H9 (cell line): ENCODE measurements around the gene USB1. TPM values are rescaled to one million over a fixed set of nuclear protein-coding genes. Genes with fewer than 3 reads are reported as not detected.
A peak's percentile ranks its signal among the peaks of the same experiment; 100 is the strongest.

Source experiments
- DNase-seq: peaks from one replicate; pipeline ENCODE4 v3.0.0-alpha.2; 2017
- H2AFZ ChIP-seq: one replicate; pipeline ENCODE4 v1.6.1; 2013; ENCODE audit warnings: mild to moderate bottlenecking, low read length, control low read depth, moderate library complexity
- H2AK5ac ChIP-seq: 2 replicates; pipeline ENCODE4 v1.6.1; 2013; ENCODE audit warnings: low read length, control low read depth, mixed read lengths; ENCODE audit not compliant: insufficient read length
- H2BK120ac ChIP-seq: one replicate; pipeline ENCODE4 v1.6.1; 2013; ENCODE audit warnings: low read depth, mild to moderate bottlenecking, low read length, control low read depth, inconsistent platforms; ENCODE audit not compliant: poor library complexity, severe bottlenecking
- H2BK12ac ChIP-seq: 2 replicates; pipeline ENCODE4 v1.6.1; 2013; ENCODE audit warnings: low read length, control low read depth, mixed read lengths, low read depth; ENCODE audit not compliant: insufficient read length
- H2BK15ac ChIP-seq: 2 replicates; pipeline ENCODE4 v1.6.1; 2013; ENCODE audit warnings: low read depth, low read length, control low read depth
- H2BK20ac ChIP-seq: one replicate; pipeline ENCODE4 v1.6.1; 2013; ENCODE audit warnings: low read depth, mild to moderate bottlenecking, low read length, control low read depth, inconsistent platforms; ENCODE audit not compliant: poor library complexity, severe bottlenecking
- H2BK5ac ChIP-seq: 2 replicates; pipeline ENCODE4 v1.6.1; 2013; ENCODE audit warnings: low read length, control low read depth, mixed read lengths; ENCODE audit not compliant: insufficient read length
- H3K14ac ChIP-seq: 2 replicates; pipeline ENCODE4 v1.6.1; 2013; ENCODE audit warnings: low read length, control low read depth; ENCODE audit not compliant: insufficient read depth
- H3K18ac ChIP-seq: 2 replicates; pipeline ENCODE4 v1.6.1; 2013; ENCODE audit warnings: low read depth, mild to moderate bottlenecking, mixed read lengths, low read length, control low read depth; ENCODE audit not compliant: insufficient read length
- H3K23ac ChIP-seq: 2 replicates; pipeline ENCODE4 v1.6.1; 2013; ENCODE audit warnings: low read length, control low read depth, mixed read lengths, low read depth; ENCODE audit not compliant: insufficient read length
- H3K23me2 ChIP-seq: 2 replicates; pipeline ENCODE4 v1.6.1; 2013; ENCODE audit warnings: low read depth, mild to moderate bottlenecking, mixed read lengths, low read length, control low read depth; ENCODE audit not compliant: insufficient read length, poor library complexity, severe bottlenecking
- H3K27ac ChIP-seq: 2 replicates; pipeline ENCODE4 v1.5.1; 2013; ENCODE audit warnings: low read length, control low read depth, mixed read lengths, low read depth; ENCODE audit not compliant: insufficient read length
- H3K27me3 ChIP-seq: 2 replicates; pipeline ENCODE4 v1.6.1; 2013; ENCODE audit warnings: low read length, control low read depth, inconsistent platforms; ENCODE audit not compliant: insufficient read depth
- H3K4ac ChIP-seq: 2 replicates; pipeline ENCODE4 v1.6.1; 2013; ENCODE audit warnings: low read depth, mild to moderate bottlenecking, control low read depth, inconsistent platforms, low read length, moderate library complexity
- H3K4me1 ChIP-seq: 2 replicates; pipeline ENCODE4 v1.6.1; 2013; ENCODE audit warnings: low read length, control low read depth, inconsistent platforms; ENCODE audit not compliant: insufficient read depth
- H3K4me2 ChIP-seq: 2 replicates; pipeline ENCODE4 v1.6.1; 2013; ENCODE audit warnings: low read length, control low read depth, mixed read lengths; ENCODE audit not compliant: insufficient read length, insufficient read depth
- H3K56ac ChIP-seq: 2 replicates; pipeline ENCODE4 v1.6.1; 2013; ENCODE audit warnings: low read depth, mild to moderate bottlenecking, mixed read lengths, low read length, control low read depth; ENCODE audit not compliant: insufficient read length
- H3K79me1 ChIP-seq: 2 replicates; pipeline ENCODE4 v1.6.1; 2013; ENCODE audit warnings: low read depth, mild to moderate bottlenecking, moderate library complexity, low read length, control low read depth, inconsistent platforms; ENCODE audit not compliant: insufficient read depth, poor library complexity, severe bottlenecking
- H3K79me2 ChIP-seq: 2 replicates; pipeline ENCODE4 v1.6.1; 2013; ENCODE audit warnings: low read length, control low read depth, inconsistent platforms; ENCODE audit not compliant: insufficient read depth
- H3K9ac ChIP-seq: 2 replicates; pipeline ENCODE4 v1.6.1; 2013; ENCODE audit warnings: low read length, control low read depth, mixed read lengths; ENCODE audit not compliant: insufficient read length; ENCODE audit errors: extremely low read depth
- H3K9me3 ChIP-seq: one replicate; pipeline ENCODE4 v1.6.1; 2013; ENCODE audit warnings: low read depth, low read length, inconsistent platforms; ENCODE audit not compliant: control insufficient read depth
- H3T11ph ChIP-seq: one replicate; pipeline ENCODE4 v1.6.1; 2013; ENCODE audit warnings: mild to moderate bottlenecking, low read length, control low read depth, inconsistent platforms
- H4K20me1 ChIP-seq: one replicate; pipeline ENCODE4 v1.6.1; 2013; ENCODE audit not compliant: control insufficient read depth, insufficient read length, insufficient read depth
- H4K5ac ChIP-seq: 2 replicates; pipeline ENCODE4 v1.6.1; 2013; ENCODE audit warnings: low read depth, mild to moderate bottlenecking, mixed read lengths, low read length, control low read depth; ENCODE audit not compliant: insufficient read length
- H4K8ac ChIP-seq: replicated peaks from 2 replicates; pipeline ENCODE4 v1.6.1; 2013; ENCODE audit warnings: low read length, control low read depth, mixed read lengths, low read depth; ENCODE audit not compliant: insufficient read length
- H4K91ac ChIP-seq: 2 replicates; pipeline ENCODE4 v1.6.1; 2013; ENCODE audit warnings: low read depth, mild to moderate bottlenecking, moderate library complexity, mixed read lengths, low read length, control low read depth; ENCODE audit not compliant: insufficient read length
- H3K27ac Mint-ChIP-seq, 3 experiments: 2 replicates in 2 of 3; 3 replicates in 1 of 3; pipeline ENCODE4 v1.8.0; 2020 to 2021; ENCODE audit warnings: mixed read lengths in 3 of 3, mild to moderate bottlenecking in 1 of 3, moderate library complexity in 1 of 3
- H3K27me3 Mint-ChIP-seq: 2 replicates; pipeline ENCODE4 v1.8.0; 2021; ENCODE audit warnings: low read depth, mild to moderate bottlenecking, moderate library complexity, mixed read lengths
- H3K36me3 Mint-ChIP-seq, 3 experiments: 2 replicates in 2 of 3; 3 replicates in 1 of 3; pipeline ENCODE4 v1.8.0; 2020 to 2021; ENCODE audit warnings: low read depth in 3 of 3, mixed read lengths in 3 of 3; ENCODE audit not compliant: insufficient read depth in 1 of 3
- H3K4me1 Mint-ChIP-seq, 2 experiments: 2 replicates each; pipeline ENCODE4 v1.8.0; 2020; ENCODE audit warnings: mixed read lengths in 2 of 2
- H3K4me3 Mint-ChIP-seq, 2 experiments: 2 replicates in 1 of 2; 3 replicates in 1 of 2; pipeline ENCODE4 v1.8.0; 2020 to 2021; ENCODE audit warnings: mild to moderate bottlenecking in 2 of 2, mixed read lengths in 2 of 2, moderate library complexity in 1 of 2
- H3K9me3 Mint-ChIP-seq, 2 experiments: 2 replicates in 1 of 2; 3 replicates in 1 of 2; pipeline ENCODE4 v1.8.0; 2020; ENCODE audit warnings: mild to moderate bottlenecking in 2 of 2, mixed read lengths in 2 of 2, moderate library complexity in 1 of 2
- WGBS: extraction: QIAGEN DNeasy Blood & Tissue Kit; methylation state at CpG from one replicate; pipeline ENCODE4 v1.1.7; 2013; ENCODE audit warnings: missing lambda C conversion rate, low lambda C conversion rate, mixed read lengths; ENCODE audit not compliant: insufficient read length; ENCODE audit errors: extremely low coverage; 5-methylcytosine and 5-hydroxymethylcytosine counted together
- total RNA-seq: library from RNA; stranded (reverse); gene quantifications from 2 replicates; pipeline ENCODE4 v1.2.1, GENCODE V29; 2021
- TF ChIP-seq, protein P1 (sequence below): fragments of 200-600 bp; sonication (generic); conservative IDR thresholded peaks from 3 replicates; pipeline ENCODE4 v1.8.0; 2021; ENCODE audit warnings: antibody characterized with exemption, mild to moderate bottlenecking

Gene USB1
- total RNA-seq, 1 experiment from 2014 or later: 65.0 TPM

DNA sequence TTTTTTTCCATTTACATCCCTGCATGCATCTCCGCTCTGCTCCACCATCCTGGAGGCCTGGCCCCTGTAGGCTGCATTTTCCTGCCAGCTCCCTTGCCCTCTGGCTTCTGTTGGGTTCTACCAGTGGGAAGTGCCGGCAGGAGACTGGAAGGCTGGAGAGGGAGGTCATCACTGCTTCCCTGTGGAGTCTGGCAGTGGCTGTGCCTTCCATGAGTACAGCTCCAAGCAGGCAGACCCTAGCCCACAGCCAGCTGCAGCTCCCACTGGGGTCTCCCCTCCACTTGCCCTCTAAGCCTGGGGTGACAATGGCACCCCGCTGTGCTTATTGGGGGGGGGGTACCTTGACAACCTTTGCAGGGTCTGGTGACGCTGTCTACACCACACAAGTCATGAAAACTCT is 61.6 kb downstream of the USB1 start:
- Histone ChIP-seq H2BK12ac (no peak overlapping the region), H3K27me3 (no peaks in the 10 kb centered on the region), H3K4ac (no peak overlapping the region), H4K8ac (no peak overlapping the region), H2AK5ac (no peak overlapping the region), H2BK15ac (no peak overlapping the region), H3T11ph (no peak overlapping the region), H3K23ac (no peak overlapping the region), H3K18ac (no peak overlapping the region), H3K9me3 (no peaks in the 10 kb centered on the region), H3K14ac (no peak overlapping the region), H2BK20ac (no peak overlapping the region), H4K20me1 (no peaks in the 10 kb centered on the region), H2AFZ (no peak overlapping the region), H4K5ac (no peak overlapping the region), H2BK5ac (no peak overlapping the region), H4K91ac (no peak overlapping the region), H3K4me2 (no peak overlapping the region), H2BK120ac (no peak overlapping the region), H3K9ac (no peak overlapping the region), H3K79me1 (no peaks in the 10 kb centered on the region), H3K27ac (no peak overlapping the region), H3K79me2 (no peaks in the 10 kb centered on the region), H3K56ac (no peak overlapping the region), H3K23me2 (no peaks in the 10 kb centered on the region), H3K4me1 (no peaks in the 10 kb centered on the region; the same call in 1 of the 2 replicates)
- Mint-ChIP-seq H3K27ac (peak overlapping the region in 1 of 3 experiments; percentile 43; a peak in 1 of 7 replicates), H3K36me3 (no peaks in the 10 kb centered on the region), H3K9me3 (no peaks in the 10 kb centered on the region), H3K4me3 (no peak overlapping the region), H3K4me1 (peaks cover 8 to 14% of the 10 kb centered on the region in 2 experiments), H3K27me3 (no peaks in the 10 kb centered on the region; the same call in 1 of the 2 replicates)
- WGBS: no CpG with 5 or more reads among the region's 4 CpGs
- TF ChIP-seq, protein P1, sequence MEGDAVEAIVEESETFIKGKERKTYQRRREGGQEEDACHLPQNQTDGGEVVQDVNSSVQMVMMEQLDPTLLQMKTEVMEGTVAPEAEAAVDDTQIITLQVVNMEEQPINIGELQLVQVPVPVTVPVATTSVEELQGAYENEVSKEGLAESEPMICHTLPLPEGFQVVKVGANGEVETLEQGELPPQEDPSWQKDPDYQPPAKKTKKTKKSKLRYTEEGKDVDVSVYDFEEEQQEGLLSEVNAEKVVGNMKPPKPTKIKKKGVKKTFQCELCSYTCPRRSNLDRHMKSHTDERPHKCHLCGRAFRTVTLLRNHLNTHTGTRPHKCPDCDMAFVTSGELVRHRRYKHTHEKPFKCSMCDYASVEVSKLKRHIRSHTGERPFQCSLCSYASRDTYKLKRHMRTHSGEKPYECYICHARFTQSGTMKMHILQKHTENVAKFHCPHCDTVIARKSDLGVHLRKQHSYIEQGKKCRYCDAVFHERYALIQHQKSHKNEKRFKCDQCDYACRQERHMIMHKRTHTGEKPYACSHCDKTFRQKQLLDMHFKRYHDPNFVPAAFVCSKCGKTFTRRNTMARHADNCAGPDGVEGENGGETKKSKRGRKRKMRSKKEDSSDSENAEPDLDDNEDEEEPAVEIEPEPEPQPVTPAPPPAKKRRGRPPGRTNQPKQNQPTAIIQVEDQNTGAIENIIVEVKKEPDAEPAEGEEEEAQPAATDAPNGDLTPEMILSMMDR: no peak
- no peak for DNase-seq
